Left lung (tissue), 10 donors: ENCODE measurements around the gene PRXL2B. TPM values are rescaled to one million over a fixed set of nuclear protein-coding genes. Genes with fewer than 3 reads are reported as not detected.

ENCODE experiments used
- ATAC-seq: fragments of 200-7000 bp; cut with Tn5 transposase; one replicate; pipeline ENCODE4 v1.9.1; 2020; ENCODE audit warnings: moderate library complexity
- DNase-seq, 4 donors: peaks; one replicate each; pipeline ENCODE4 v3.0.0-alpha.2; 2013 to 2020
- H3K27ac ChIP-seq, 2 donors: fragments of 200-600 bp; sonication (generic) in 1 of 2; one replicate each; pipeline versions ENCODE4 v1.5.0 to v1.8.0; 2020 to 2021
- H3K27me3 ChIP-seq, 2 donors: fragments of 200-600 bp; sonication (generic) in 1 of 2; one replicate each; pipeline versions ENCODE4 v1.5.0 to v1.8.0; 2020 to 2021
- H3K36me3 ChIP-seq, 2 donors: fragments of 200-600 bp; sonication (generic) in 1 of 2; one replicate each; pipeline versions ENCODE4 v1.5.0 to v1.8.0; 2020 to 2021
- H3K4me1 ChIP-seq, 2 donors: fragments of 200-600 bp; one replicate each; pipeline ENCODE4 v1.8.0; 2021
- H3K4me3 ChIP-seq, 2 donors: fragments of 200-600 bp; sonication (generic) in 1 of 2; one replicate each; pipeline versions ENCODE4 v1.5.0 to v1.8.0; 2020 to 2021; ENCODE audit warnings: mild to moderate bottlenecking in 1 of 2
- H3K9me3 ChIP-seq, 2 donors: fragments of 200-600 bp; sonication (generic) in 1 of 2; one replicate each; pipeline versions ENCODE4 v1.5.0 to v1.8.0; 2020 to 2021
- CTCF ChIP-seq, 2 donors: fragments of 200-600 bp; sonication (generic) in 1 of 2; IDR thresholded peaks; one replicate each; pipeline versions ENCODE4 v1.5.0 to v1.8.0; 2021; ENCODE audit warnings: antibody characterized with exemption in 2 of 2
- intact Hi-C, 2 donors: fragments of 100-400 bp; cut with DNase I; formaldehyde crosslinking; loops; one replicate each; pipeline versions ENCODE4 v1.11.2 to v1.14.2; 2022
- polyA plus RNA-seq, 6 donors: library from polyadenylated mRNA; unstranded; fragments of 120-200 nt; gene quantifications; one replicate each; pipeline ENCODE4 v1.2.1, GENCODE V29; 2013; ENCODE audit not compliant: insufficient read length in 6 of 6
- total RNA-seq, 2 donors: library from RNA; stranded (reverse); fragmentation: NEBNext Ultra II Directional; extraction: Animal tissue kit (Norgen Biotek cat#: 25700); gene quantifications; one replicate each; pipeline ENCODE4 v1.2.1, GENCODE V29; 2021
- donor health status: DM: no; HTN: yes; CAD: no.
- donor health status: DM: no; HTN: no; CAD: no.

Gene PRXL2B
- total and polyA plus RNA-seq, 8 donors, result 33.2 to 62.5 (median 45.4) TPM

DNA sequence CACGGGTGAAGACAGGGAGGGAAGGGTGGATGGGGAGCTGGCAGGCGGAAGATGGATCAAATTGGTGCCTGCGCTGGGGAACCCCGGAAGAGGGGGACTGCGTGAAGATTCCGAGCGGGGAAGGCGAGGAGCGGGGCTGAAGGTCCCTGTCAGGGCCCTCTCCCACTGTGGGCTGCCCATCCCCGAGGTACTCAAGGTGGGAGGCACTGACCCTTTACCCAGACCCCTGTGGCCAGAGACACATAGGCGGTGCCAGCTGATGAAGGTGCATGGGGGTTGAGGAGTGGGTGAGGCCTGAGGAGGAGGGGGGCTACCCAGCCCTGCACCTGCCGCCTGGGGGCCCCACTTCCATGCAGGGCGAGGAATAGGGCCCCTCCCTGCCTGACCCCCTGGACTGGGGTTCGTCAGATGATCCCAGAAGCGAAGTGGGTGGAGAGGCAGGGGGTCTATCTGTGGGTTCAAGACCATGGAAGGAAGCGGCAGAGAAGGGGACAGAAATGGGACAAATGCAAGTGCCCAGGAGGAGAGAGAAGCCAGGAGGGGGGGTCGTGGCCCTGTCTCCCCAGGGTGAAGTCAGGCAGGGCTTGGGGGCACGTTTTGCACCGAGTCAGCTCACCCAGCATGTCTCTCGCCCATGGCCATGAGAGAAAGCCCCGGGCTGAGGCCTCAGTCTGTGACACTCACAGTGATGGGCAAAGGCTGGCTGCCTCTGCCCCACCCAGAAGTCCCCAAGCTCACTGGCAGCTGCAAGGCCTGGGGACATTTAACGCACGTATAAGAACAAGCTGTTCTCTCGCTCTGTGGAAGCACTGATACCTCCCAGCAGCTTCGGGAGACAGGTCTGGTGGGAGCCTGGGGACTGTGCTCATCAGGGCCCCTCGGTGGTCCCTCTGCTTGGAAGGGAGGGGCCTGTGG is 53.3 kb downstream of the PRXL2B start:
- Histone ChIP-seq H3K9me3 (peaks cover 0 to 9% of the 10 kb centered on the region in 2 donors), H3K4me1 (peaks cover 7 to 19% of the 10 kb centered on the region in 2 donors), H3K4me3 (no peak overlapping the region), H3K27ac (no peak overlapping the region), H3K36me3 (no peaks in the 10 kb centered on the region), H3K27me3 (peaks cover 0 to 20% of the 10 kb centered on the region in 2 donors)
- intact Hi-C loops, result loop anchor here in 1 of 2 donors (10.0 kb wide), 1 partner anchor 225 kb away; the partner anchor contains the start of gene PEX10
- DNase-seq (no peak), ATAC-seq (no peak)
- no peak for TF ChIP-seq CTCF (IDR thresholded peaks at IDR 0.05)

GRCh38 chr1:2640626-2641025 is 54.0 kb downstream of the PRXL2B start:
- H3K27me3 ChIP-seq, result peaks cover 0 to 14% of the 10 kb centered on the region in 2 donors
- intact Hi-C loops, result loop anchor here in 1 of 2 donors (10.0 kb wide), 1 partner anchor 226 kb away; the partner anchor contains the start of gene PEX10
- peaks cover 0 to 9% of the 10 kb centered on the region in 2 donors for H3K9me3 ChIP-seq
- H3K4me3 ChIP-seq, result no peak overlapping the region
- no peak overlapping the region for H3K27ac ChIP-seq
- DNase-seq, result no peak
- ATAC-seq, result no peak
- no peaks in the 10 kb centered on the region for H3K36me3 ChIP-seq
- no peak for TF ChIP-seq CTCF (IDR thresholded peaks at IDR 0.05)
- peaks cover 7 to 19% of the 10 kb centered on the region in 2 donors for H3K4me1 ChIP-seq

Other genes starting within 250 kb of the PRXL2B start
- gene MORN1, start 195.2 kb upstream of the PRXL2B start, total RNA-seq, result 1 to 10 TPM; 7.5 to 9.8 TPM
- 10 to 100 TPM; 12.8 to 17.8 (median 15.1) TPM for gene MORN1, start 195.2 kb upstream of the PRXL2B start, polyA plus RNA-seq
- gene RER1, start 194.9 kb upstream of the PRXL2B start, total RNA-seq, result 100 to 1,000 TPM; 163 to 167 TPM
- 100 to 1,000 TPM in 2 of 6 donors, 10 to 100 TPM in 4; 89.6 to 107 (median 98.3) TPM for gene RER1, start 194.9 kb upstream of the PRXL2B start, polyA plus RNA-seq
- 10 to 100 TPM; 14.3 to 16.3 TPM for gene PEX10, start 174.2 kb upstream of the PRXL2B start, total RNA-seq
- gene PEX10, start 174.2 kb upstream of the PRXL2B start, polyA plus RNA-seq, result 10 to 100 TPM; 15.5 to 22.9 (median 19.2) TPM
- gene PLCH2, start 110.5 kb upstream of the PRXL2B start, total RNA-seq, result 1 to 10 TPM in 1 of 2 donors, under 1 TPM in 1; 0.67 to 1.3 TPM
- 1 to 10 TPM; 2.3 to 6.5 (median 4.4) TPM for gene PLCH2, start 110.5 kb upstream of the PRXL2B start, polyA plus RNA-seq
- 10 to 100 TPM; 29.2 to 29.9 TPM for gene PANK4, start 60.2 kb upstream of the PRXL2B start, total RNA-seq
- gene PANK4, start 60.2 kb upstream of the PRXL2B start, polyA plus RNA-seq, result 10 to 100 TPM; 23.2 to 30.9 (median 26.6) TPM
- 1 to 10 TPM in 1 of 2 donors, under 1 TPM in 1; 0.89 to 1.2 TPM for gene HES5, start 56.5 kb upstream of the PRXL2B start, total RNA-seq
- under 1 TPM; 0.21 to 0.91 (median 0.48) TPM for gene HES5, start 56.5 kb upstream of the PRXL2B start, polyA plus RNA-seq
- gene TNFRSF14, start 30.4 kb upstream of the PRXL2B start, total RNA-seq, result 100 to 1,000 TPM in 1 of 2 donors, 10 to 100 TPM in 1; 90.8 to 109 TPM
- 10 to 100 TPM; 24.2 to 38.2 (median 28.5) TPM for gene TNFRSF14, start 30.4 kb upstream of the PRXL2B start, polyA plus RNA-seq
- gene MMEL1, start 46.2 kb downstream of the PRXL2B start, total RNA-seq, result 1 to 10 TPM; 3.4 TPM
- gene MMEL1, start 46.2 kb downstream of the PRXL2B start, polyA plus RNA-seq, result 1 to 10 TPM; 3.4 to 9.1 (median 5.2) TPM
- 1 to 10 TPM in 1 of 2 donors, under 1 TPM in 1; 0.44 to 1.2 TPM for gene TTC34, start 214.9 kb downstream of the PRXL2B start, total RNA-seq
- under 1 TPM; 0.58 to 0.91 (median 0.69) TPM for gene TTC34, start 214.9 kb downstream of the PRXL2B start, polyA plus RNA-seq